Measurements from ENCODE around the gene DRAM1. TPM values are rescaled to one million over a fixed set of nuclear protein-coding genes. Genes with fewer than 3 reads are reported as not detected.

DRAM1 gene
- polyA plus RNA-seq, 1 experiment, result 57.5 TPM

DNA sequence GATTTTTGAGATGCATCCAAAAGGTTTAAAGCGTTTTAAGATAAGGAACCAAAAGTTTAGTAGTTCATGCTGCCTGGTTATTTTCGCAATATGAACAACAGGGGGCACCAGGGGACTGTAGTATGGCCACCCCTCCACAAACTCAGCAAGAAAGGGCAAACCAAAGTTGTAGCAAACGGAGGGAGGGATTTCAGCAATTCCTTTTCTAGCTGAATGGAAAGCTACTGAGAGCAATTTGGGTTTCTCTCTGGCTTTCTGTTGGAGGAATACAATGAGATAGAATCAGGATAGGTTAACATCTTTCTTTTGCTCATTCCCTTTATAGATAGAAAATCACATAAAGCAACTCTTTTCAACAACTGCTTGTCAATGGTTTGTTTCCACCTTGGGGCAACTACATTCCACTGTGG, 62.5 kb downstream of the DRAM1 start:
- CTCF ChIA-PET, result interaction anchor here (0.6 to 7.5 kb wide), 42 partner anchors 9 to 1609 kb away, joined by 3 to 62 read pairs (median 4); no protein-coding TSS in a partner anchor
- DNase-seq (ENCODE audit: low read depth, low spot score), result peak; percentile 63
- Histone ChIP-seq H3K27me3 (ENCODE audit: control insufficient read depth, insufficient read depth, low read length) (no peaks in the 10 kb centered on the region), H3K27ac (ENCODE audit: low read depth, low read length) (no peak overlapping the region), H3K9me3 (ENCODE audit: control insufficient read depth, insufficient read depth, low read length) (no peaks in the 10 kb centered on the region), H3K4me3 (ENCODE audit: low read depth, low read length) (no peak overlapping the region)
- POLR2A ChIA-PET, result no interaction called here
- TF ChIP-seq, protein P1, sequence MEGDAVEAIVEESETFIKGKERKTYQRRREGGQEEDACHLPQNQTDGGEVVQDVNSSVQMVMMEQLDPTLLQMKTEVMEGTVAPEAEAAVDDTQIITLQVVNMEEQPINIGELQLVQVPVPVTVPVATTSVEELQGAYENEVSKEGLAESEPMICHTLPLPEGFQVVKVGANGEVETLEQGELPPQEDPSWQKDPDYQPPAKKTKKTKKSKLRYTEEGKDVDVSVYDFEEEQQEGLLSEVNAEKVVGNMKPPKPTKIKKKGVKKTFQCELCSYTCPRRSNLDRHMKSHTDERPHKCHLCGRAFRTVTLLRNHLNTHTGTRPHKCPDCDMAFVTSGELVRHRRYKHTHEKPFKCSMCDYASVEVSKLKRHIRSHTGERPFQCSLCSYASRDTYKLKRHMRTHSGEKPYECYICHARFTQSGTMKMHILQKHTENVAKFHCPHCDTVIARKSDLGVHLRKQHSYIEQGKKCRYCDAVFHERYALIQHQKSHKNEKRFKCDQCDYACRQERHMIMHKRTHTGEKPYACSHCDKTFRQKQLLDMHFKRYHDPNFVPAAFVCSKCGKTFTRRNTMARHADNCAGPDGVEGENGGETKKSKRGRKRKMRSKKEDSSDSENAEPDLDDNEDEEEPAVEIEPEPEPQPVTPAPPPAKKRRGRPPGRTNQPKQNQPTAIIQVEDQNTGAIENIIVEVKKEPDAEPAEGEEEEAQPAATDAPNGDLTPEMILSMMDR (IDR thresholded peaks at IDR 0.05; ENCODE audit: low read depth, low read length), result peak; percentile 89

- no peak overlapping the region for H3K4me3 ChIP-seq (ENCODE audit: low read depth, low read length)
- H3K27me3 ChIP-seq (ENCODE audit: control insufficient read depth, insufficient read depth, low read length), result no peaks in the 10 kb centered on the region
- TF ChIP-seq, protein P1 (IDR thresholded peaks at IDR 0.05; ENCODE audit: low read depth, low read length), result no peak
- ChIA-PET CTCF (interaction anchor here (0.6 to 7.5 kb wide), 38 partner anchors 8 to 1608 kb away, joined by 3 to 62 read pairs (median 4); no protein-coding TSS in a partner anchor), POLR2A (no interaction called here)
- no peak for DNase-seq (ENCODE audit: low read depth, low spot score)
- H3K9me3 ChIP-seq (ENCODE audit: control insufficient read depth, insufficient read depth, low read length), result no peaks in the 10 kb centered on the region
- no peak overlapping the region for H3K27ac ChIP-seq (ENCODE audit: low read depth, low read length)
Measured at GRCh38 chr12:101940400-101940950, 63.1 kb downstream of the DRAM1 start.

DNA sequence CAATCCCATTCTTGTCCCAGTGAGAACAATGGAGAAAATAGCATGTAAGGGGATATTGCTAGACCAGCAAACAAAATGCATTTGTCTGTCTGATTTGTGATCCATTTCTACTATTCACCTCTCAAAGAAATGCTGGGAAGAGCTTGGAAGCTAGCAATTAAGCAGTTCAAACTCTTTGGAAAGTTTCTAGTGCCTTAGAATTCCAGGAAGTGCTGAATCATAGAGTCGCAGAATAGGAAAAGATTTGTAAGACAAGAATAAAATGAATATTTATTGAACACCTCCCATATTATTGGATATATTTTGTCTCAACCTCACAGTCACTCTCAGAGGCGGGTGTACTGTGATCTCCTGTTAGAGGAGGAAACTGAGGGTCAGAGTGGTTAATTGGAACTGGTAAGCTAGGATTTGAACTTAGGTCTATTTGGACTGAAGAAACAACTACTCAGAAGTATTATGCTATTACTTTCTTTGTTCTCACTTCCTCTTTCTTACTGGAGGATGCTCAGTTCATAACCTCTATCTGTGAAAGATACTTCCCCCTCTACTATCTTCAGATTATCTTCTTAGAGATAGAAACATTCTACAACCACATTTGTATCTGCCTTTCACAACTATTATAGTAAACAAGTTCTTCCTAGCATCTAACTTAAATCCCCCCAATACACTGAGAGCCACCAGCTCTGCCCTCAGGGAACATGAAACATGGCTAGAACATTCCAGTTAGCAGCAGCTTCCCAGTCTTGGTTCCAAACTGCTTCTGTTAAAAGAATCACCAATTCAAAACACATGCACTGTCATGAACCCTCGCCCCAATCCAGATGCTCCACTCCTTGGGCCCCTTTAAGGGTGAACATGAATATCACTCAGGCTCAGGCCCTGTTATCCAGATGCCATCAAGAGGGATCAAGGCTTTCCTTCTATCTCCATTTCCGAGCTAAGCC, 64.2 kb downstream of the DRAM1 start:
- H3K4me3 ChIP-seq (ENCODE audit: low read depth, low read length), result no peak overlapping the region
- TF ChIP-seq, protein P1 (IDR thresholded peaks at IDR 0.05; ENCODE audit: low read depth, low read length), result no peak
- H3K27ac ChIP-seq (ENCODE audit: low read depth, low read length), result no peak overlapping the region
- POLR2A ChIA-PET, result no interaction called here
- no peaks in the 10 kb centered on the region for H3K27me3 ChIP-seq (ENCODE audit: control insufficient read depth, insufficient read depth, low read length)
- DNase-seq (ENCODE audit: low read depth, low spot score), result no peak
- CTCF ChIA-PET, result interaction anchor here (1.1 to 7.5 kb wide), 6 partner anchors 22 to 875 kb away, joined by 3 to 62 read pairs (median 12); no protein-coding TSS in a partner anchor
- no peaks in the 10 kb centered on the region for H3K9me3 ChIP-seq (ENCODE audit: control insufficient read depth, insufficient read depth, low read length)

DNA sequence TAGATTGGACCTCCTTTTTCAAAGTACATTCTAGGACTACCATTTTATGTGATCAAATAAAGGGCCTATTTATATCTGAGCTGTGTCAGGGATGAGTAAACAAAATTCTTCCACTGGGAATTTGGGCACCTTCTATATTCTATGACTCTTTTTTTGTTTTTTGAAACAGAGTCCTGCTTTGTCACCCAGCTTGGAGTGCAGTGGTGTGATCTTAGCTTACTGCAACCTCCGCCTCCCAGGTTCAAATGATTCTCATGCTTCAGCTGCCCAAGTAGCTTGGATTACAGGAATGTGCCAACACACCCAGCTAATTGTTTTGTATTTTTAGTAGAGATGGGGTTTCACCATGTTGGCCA, 64.8 kb downstream of the DRAM1 start:
- H3K9me3 ChIP-seq (ENCODE audit: control insufficient read depth, insufficient read depth, low read length), result no peaks in the 10 kb centered on the region
- ChIA-PET POLR2A (no interaction called here), CTCF (interaction anchor here (0.6 to 7.5 kb wide), 7 partner anchors 180 to 874 kb away, joined by 3 to 62 read pairs (median 3); no protein-coding TSS in a partner anchor)
- no peaks in the 10 kb centered on the region for H3K27me3 ChIP-seq (ENCODE audit: control insufficient read depth, insufficient read depth, low read length)
- no peak overlapping the region for H3K4me3 ChIP-seq (ENCODE audit: low read depth, low read length)
- H3K27ac ChIP-seq (ENCODE audit: low read depth, low read length), result no peak overlapping the region
- TF ChIP-seq, protein P1 (IDR thresholded peaks at IDR 0.05; ENCODE audit: low read depth, low read length), result no peak
- no peak for DNase-seq (ENCODE audit: low read depth, low spot score)

All from AG04450 (cell line).